NCI-H82 treated with DMSO at 0.1 percent for 48 hours (cell line): ENCODE data around the gene CENPU.
"Not testable (repeated sequence)": the region's sequence is repeated elsewhere in the genome, so short reads cannot be mapped to it uniquely, and the experiment has no call there.

Experiments used
- DNase-seq: peaks from one replicate; lab custom pipeline; 2025; ENCODE audit not compliant: unreplicated experiment; lab: John Stamatoyannopoulos, UW

CENPU gene

DNA sequence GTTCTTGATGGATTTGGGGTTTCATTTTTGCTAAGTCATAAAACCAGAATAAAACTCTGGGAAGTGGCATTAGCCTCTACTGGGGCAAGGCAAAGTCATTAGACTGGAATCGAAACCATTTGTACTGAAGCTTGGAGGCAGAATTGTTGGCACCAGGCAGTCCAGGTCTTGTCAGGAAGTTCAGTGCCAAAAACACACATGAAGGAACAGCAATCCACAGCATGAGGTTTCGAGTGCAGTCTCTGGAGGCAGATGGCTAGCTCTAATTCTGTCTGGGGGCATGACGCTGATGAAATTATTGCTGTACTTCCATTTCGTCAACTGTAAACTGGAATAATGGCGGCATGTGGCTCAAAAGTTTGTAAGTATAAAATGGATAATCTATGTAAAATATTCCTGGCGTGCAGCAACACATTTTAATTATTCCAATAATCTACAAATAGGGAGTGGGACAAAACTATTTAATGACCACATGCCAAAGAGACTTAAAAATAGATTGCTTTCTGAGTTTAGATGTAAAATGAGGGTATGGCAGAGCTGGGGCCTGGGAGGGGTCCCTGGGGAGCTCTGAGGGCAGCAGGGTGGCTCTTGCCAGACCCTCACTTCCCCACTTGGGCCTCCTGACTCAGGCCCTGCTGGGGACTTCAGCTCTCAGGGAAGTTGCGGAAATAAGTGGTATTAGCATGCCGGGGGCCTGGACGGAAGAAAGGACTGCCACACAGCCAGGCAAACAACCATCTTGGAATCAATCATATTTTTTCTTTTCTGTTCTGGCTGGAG, 18.8 kb upstream of the CENPU start:
- DNase-seq, result no peak

DNA sequence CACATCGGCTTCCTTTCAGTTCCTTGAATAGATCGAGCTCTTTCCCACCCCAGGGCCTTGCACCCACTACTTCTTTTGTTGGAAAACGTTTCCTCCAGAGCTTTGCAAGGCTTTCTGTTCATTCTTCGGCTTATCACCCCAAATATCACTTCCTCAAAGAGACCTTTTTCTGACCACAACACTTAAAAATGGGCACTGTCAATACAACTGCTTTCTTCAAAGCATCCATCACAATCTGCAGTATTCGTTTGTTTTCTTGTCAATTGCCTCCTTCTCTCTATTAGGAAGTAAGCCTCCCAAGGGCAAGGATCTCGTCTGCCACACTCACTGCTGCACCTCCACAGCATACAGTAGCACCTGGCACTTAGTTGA, 17.7 kb upstream of the CENPU start:
- DNase-seq, result no peak

DNA sequence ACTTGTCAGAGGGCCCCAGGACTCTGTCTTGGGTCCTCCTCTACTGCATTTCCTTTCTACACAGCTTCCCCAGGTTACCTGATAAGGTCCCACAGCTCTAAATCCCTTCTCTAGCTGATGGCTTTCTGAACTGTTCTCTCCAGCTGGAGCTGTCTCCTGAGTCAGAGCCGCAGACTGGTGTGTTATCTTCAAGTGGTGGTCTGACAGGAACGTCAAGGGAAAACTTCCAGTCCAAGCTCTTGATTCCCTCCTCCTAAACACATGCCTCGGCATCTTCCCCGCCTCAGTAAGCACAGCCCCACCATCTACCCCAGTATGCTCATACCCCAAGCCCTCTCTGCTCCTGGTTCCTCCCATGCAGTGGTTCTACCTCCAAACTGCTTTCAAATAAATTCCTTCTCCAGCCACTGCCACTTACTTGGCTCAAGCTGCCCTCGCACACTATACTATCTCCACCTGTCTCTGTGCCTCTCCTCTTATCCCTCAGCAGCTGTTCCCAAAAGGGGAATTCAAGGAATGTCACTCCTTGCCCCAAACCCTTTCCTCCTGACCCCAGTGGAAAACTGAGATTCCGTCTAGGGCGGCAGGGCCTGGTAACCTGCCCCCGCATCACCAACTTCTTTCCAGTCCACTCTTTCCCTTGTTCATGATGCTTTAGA, 17.2 kb upstream of the CENPU start:
- no peak for DNase-seq

- no peak for DNase-seq
Observed at GRCh38 chr4:184748251-184748652, 14.4 kb upstream of the CENPU start.

GRCh38 chr4:184747034-184747830, 13.3 kb upstream of the CENPU start:
- DNase-seq, result no peak

DNA sequence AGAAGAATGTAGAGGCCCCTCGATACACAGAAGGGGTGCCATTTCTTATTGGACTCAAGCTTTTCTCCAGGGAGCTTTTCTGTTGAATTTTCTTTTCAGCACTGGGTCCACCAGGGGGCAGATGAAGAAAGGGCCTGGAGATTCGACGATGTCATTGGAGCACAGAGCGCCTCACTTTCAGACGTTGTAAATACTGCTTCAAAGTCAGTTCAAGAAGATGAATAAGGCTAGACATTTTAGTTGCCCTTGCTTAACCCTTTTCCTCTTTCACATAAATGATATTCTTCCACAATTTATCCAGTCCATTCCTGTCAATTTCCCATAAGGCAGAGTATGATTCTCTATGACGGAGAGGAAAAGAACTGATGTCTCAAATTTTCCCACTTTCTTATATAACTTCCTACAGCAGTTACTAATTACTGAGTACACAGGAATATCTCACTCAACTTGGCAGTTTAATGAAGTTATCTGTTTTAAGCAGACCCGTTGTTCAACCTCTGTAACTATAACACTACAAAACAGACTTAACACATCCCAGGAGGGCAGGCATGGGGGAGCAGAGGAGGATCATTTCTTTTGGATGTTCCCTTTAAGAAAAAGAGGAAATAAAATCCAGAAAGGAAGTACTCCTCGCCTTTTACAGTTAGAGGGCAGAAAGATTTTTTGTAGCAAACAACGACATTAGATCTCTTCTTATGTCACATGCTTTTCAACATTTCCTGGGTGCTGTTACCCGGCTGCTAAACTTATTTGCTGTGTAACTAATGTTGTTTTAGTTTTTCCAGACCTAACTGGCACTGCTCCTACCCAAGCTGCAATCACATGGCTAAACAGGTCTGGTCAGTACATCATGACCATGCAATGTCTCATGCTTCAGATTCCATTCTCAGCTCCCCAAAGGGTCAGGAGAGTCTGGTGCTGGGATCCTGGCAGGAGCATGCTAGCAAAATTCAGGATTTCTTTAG, 12.2 kb upstream of the CENPU start:
- peak; percentile 19 for DNase-seq

DNA sequence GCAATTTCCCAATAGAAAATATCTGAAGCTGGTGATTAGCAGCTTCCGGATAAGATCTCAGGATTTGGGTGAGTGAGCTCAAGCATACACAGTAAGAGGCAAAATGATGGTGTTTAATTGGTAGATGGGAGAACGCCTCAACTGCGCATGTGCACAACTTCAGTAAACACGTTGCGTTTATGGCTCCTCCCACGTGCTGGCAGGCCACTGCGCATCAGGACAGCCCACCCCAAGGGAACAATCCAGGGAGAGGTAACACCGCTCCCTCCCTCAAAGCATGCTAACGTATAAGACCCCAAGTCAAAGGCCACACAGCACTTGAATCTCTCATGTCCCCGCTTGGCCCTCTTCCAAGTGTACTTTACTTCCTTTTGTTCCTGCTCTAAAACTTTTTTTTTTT, 10.3 kb upstream of the CENPU start:
- DNase-seq, result no peak

- DNase-seq, result no peak
Observed at GRCh38 chr4:184743650-184744049, 9.8 kb upstream of the CENPU start.

- not testable (repeated sequence) for DNase-seq
Observed at GRCh38 chr4:184741651-184742050, 7.8 kb upstream of the CENPU start.

DNA sequence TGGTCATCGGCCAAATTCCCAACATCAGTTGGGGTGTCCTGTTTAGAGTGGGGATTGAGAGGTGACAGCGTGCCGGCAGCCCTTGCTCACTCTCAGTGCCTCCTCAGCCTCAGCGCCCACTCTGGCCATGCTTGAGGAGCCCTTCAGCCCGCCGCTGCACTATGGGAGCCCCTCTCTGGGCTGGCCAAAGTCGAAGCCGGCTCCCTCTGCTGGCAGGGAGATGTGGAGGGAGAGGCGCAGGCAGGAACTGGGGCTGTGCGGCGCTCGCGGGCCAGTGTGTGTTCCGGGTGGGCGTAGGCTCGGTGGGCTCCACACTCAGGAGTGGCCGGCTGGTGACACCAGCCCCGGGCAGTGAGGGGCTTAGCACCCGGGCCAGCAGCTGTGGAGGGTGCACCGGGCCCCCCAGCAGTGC, 7.1 kb upstream of the CENPU start:
- DNase-seq, result no peak

DNA sequence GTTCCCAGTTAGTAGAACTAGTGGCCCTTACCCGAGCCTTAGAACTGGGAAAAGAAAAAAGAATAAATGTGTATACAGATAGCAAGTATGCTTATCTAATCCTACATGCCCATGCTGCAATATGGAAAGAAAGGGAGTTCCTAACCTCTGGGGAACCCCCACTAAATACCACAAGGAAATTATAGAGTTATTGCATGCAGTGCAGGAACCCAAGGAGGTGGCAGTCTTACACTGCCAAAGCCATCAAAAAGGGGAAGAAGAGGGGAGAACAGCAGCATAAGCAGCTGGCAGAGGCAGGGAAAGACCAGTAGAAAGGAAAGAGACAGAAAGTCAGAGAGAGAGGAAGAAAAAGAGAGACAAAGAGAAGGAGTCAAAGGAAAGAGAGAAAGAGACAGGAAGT, 5.7 kb upstream of the CENPU start:
- DNase-seq, result not testable (repeated sequence)

GRCh38 chr4:184734758-184735157, 862 bp upstream of the CENPU start:
- no peak for DNase-seq

DNA sequence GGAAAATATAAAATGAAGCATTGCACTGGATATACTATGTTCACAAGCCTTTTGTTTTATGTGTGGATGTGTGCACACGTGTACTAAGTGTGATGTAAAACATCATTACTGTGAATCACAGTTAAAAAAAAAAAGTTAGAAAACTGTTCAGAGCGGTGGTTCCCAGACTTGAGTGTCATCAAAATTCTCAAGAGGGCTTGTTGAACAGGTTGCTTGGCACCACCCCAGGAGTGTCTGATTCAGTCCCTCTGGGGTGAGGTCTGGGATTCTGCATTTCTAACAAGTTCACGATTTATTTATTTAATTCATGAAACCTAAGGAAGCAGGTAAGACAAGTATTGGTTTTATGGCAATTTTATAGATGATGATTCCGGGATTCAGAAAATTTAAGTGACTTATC, 1.8 kb downstream of the CENPU start:
- no peak for DNase-seq

DNA sequence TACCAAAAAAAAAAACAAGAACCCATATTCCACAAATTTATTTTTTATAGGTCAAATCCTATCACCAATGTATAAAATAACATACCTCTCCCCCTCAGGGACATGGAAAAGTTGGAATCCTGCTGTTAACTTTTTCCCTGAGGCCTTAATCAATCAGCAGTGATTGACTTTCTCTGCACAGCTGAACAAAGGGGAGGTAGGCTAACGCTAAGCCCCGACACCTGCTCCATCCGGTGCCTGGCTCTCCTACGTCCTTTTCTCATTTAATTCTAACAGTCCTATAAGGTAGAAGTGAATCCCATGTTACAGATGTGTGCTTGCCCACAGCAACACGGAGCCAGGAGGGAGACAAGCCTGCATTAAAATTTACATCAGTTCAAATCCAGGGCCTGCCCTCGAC, 2.8 kb downstream of the CENPU start:
- DNase-seq, result no peak

GRCh38 chr4:184729946-184730345, 4.0 kb downstream of the CENPU start:
- DNase-seq, result no peak

DNA sequence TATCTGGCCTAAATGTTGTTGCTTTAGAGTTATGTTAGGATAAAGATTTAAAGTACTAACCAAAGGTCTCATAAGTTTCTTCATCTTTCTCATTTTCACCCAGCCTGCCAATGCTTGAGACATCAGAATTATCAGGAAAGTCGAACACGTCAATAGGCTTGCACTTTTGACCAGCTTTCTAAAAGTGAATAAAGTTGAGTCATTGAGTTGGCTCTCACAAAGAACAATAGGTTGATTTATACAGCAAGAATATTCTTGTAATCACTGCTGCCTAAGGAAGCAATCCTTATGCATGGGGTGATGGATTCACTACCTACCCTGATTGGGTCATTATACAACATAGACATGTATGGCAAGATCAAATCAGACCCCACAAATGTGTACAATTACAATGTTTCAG, 5.0 kb downstream of the CENPU start:
- no peak for DNase-seq

GRCh38 chr4:184727430-184727829, 6.5 kb downstream of the CENPU start:
- no peak for DNase-seq

DNA sequence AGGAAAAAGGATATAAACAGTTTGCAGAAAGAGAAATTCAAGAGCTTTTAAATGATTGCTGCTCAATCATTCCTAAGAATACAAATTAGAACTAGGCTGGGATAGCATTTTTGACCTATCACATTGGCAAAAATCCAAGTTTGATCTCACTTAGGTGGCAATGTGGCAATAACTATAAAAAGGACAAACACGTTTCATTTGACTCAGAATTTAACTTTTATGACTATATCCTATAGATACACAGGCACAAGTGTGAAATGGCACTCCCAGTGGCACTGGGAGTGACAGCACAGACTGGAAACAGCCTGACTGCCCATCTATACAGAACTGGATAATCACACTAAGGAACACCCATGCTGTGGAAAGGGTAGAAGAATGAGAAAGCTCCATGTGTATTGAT, 11.1 kb downstream of the CENPU start:
- DNase-seq, result no peak

- no peak for DNase-seq
Observed at GRCh38 chr4:184721254-184721653, 12.6 kb downstream of the CENPU start.

DNA sequence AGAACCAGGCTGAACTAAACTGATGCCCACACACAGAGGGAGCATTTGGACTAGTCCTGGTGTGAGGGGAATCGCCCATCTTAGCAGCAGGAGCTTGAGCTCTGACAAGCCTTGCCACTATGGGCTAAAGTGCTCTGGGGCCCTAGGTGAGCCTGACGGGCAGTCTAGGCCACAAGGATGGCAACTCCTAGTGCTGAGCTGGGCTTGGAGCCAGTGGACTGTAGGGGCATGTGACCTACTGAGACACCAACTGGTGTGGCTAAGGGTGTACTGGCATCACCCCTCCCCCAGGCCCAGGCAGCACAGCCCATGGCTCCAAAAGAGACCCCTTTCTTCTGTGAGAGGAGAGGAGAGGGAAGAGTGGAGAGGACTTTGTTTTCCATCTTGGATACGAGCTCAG, 14.5 kb downstream of the CENPU start:
- DNase-seq, result no peak

- DNase-seq, result no peak
Observed at GRCh38 chr4:184715526-184715925, 18.4 kb downstream of the CENPU start.
